ENCODE data around the gene FRYL.

The FRYL gene

DNA sequence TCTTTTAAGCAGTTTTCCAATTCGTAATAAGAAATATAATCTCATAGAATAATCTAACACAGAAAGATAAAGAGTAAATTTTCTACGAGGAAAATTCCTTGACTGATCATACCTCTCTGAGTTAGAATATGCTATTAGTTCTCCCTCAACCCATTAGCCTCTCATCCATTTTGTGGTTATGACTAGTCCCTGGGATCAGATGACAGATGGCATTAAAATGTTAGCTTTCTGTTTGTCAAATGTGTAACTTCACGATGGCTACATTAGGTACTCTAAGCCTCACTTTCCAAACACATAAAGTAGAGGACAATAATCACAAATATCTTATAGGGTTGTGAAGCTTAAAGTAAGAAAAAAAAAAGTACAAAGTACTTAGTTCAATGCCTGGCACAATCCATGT lies 177.9 kb downstream of the FRYL start:
- no peaks in the 10 kb centered on the region for H3K27me3 Mint-ChIP-seq
- intact Hi-C loops (cut with micrococcal nuclease): no loop called here
- H3K36me3 Mint-ChIP-seq (ENCODE audit: low read depth): peaks cover 68% of the 10 kb centered on the region

DNA sequence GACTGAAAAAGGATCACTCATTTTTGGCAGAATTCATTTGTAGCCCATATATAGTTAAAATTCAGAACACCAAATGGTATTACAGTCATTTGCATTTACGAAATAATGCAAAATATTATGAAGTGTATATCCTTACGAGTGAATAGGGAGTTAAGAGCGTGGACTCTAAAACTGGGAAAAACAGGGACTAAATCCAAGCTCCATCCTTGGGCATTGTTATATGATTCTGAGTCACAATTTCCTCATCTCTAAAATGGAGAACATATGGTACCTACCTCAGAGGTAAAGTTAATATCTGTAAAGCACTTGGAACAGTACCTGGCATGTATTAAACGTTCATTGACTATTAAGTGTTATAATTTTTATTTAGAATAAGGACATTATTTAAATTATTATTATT lies 183.7 kb downstream of the FRYL start:
- H3K4me1 Mint-ChIP-seq (ENCODE audit: low read depth): no peaks in the 10 kb centered on the region
- no peak overlapping the region for H3K27ac Mint-ChIP-seq
- H3K27me3 Mint-ChIP-seq: no peaks in the 10 kb centered on the region
- peaks cover 64% of the 10 kb centered on the region for H3K36me3 Mint-ChIP-seq (ENCODE audit: low read depth)
- H3K4me3 Mint-ChIP-seq: no peak overlapping the region
- intact Hi-C loops (cut with micrococcal nuclease): no loop called here
- H3K9me3 Mint-ChIP-seq: no peaks in the 10 kb centered on the region

More for the DNA sequence above, 177.9 kb downstream of the FRYL start:
- H3K4me1 Mint-ChIP-seq (ENCODE audit: low read depth): no peaks in the 10 kb centered on the region
- H3K27ac Mint-ChIP-seq: no peak overlapping the region
- no peaks in the 10 kb centered on the region for H3K9me3 Mint-ChIP-seq
- no peak overlapping the region for H3K4me3 Mint-ChIP-seq

DNA sequence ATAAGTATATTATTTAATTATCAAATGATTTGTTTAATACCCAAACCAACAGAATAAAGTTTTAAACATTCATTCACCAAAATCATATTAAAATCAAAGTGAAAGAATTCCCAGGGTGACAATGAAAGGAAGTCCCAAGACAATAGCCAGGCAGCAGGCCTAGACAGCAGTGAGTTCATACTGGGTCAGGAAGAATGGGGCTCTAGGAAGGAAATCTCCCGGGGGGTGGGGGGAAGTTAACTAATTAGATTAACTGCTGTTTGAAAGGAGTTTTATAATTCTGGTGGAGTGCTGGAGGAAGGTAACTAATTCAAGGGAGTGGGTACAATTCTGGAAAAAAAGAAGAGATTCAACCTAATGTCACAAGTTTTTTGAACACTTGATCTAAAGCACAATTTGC lies 185.9 kb downstream of the FRYL start:
- Mint-ChIP-seq H3K27ac (no peak overlapping the region), H3K27me3 (no peaks in the 10 kb centered on the region), H3K9me3 (no peaks in the 10 kb centered on the region), H3K4me3 (no peak overlapping the region), H3K4me1 (ENCODE audit: low read depth) (peaks cover 4% of the 10 kb centered on the region), H3K36me3 (ENCODE audit: low read depth) (peaks cover 78% of the 10 kb centered on the region)
- intact Hi-C loops (cut with micrococcal nuclease): no loop called here

- H3K4me3 Mint-ChIP-seq: no peak overlapping the region
- peaks cover 17% of the 10 kb centered on the region for H3K4me1 Mint-ChIP-seq (ENCODE audit: low read depth)
- H3K36me3 Mint-ChIP-seq (ENCODE audit: low read depth): peaks cover 78% of the 10 kb centered on the region
- no peak overlapping the region for H3K27ac Mint-ChIP-seq
- intact Hi-C loops (cut with micrococcal nuclease): no loop called here
- no peaks in the 10 kb centered on the region for H3K27me3 Mint-ChIP-seq
- no peaks in the 10 kb centered on the region for H3K9me3 Mint-ChIP-seq
Observed at GRCh38 chr4:48591372-48591771, 188.7 kb downstream of the FRYL start.

DNA sequence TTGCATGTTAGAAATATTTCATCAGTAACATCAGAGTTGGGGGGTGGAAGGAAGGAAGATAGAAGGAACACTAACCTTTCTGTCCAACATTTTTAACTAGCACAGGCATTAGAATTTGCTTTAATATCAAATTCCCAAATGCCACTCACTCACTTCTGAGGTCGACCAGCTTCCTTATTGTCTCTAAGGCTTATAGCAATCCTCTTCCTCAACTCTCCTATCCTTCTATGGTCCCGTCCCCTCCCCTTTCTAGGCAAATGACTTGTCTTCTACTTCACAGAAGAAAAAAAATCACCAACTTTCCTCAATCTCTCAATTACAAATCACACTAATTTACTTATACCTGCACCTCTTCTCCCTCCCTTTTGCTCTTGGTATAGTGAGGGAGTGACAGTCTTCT lies 189.2 kb downstream of the FRYL start:
- peaks cover 17% of the 10 kb centered on the region for H3K4me1 Mint-ChIP-seq (ENCODE audit: low read depth)
- peaks cover 82% of the 10 kb centered on the region for H3K36me3 Mint-ChIP-seq (ENCODE audit: low read depth)

GRCh38 chr4:48589098-48589445 lies 191.0 kb downstream of the FRYL start:
- H3K27ac Mint-ChIP-seq: no peak overlapping the region
- no peak overlapping the region for H3K4me3 Mint-ChIP-seq
- H3K4me1 Mint-ChIP-seq (ENCODE audit: low read depth): peaks cover 17% of the 10 kb centered on the region
- H3K9me3 Mint-ChIP-seq: no peaks in the 10 kb centered on the region
- H3K36me3 Mint-ChIP-seq (ENCODE audit: low read depth): peaks cover 80% of the 10 kb centered on the region
- intact Hi-C loops (cut with micrococcal nuclease): loop anchor here (10.0 kb wide), 1 partner anchor 186 kb away; no protein-coding TSS in a partner anchor
- no peaks in the 10 kb centered on the region for H3K27me3 Mint-ChIP-seq

More for the DNA sequence above, 189.2 kb downstream of the FRYL start:
- Mint-ChIP-seq H3K27me3 (no peaks in the 10 kb centered on the region), H3K27ac (no peak overlapping the region), H3K9me3 (no peaks in the 10 kb centered on the region), H3K4me3 (no peak overlapping the region)
- intact Hi-C loops (cut with micrococcal nuclease): no loop called here

DNA sequence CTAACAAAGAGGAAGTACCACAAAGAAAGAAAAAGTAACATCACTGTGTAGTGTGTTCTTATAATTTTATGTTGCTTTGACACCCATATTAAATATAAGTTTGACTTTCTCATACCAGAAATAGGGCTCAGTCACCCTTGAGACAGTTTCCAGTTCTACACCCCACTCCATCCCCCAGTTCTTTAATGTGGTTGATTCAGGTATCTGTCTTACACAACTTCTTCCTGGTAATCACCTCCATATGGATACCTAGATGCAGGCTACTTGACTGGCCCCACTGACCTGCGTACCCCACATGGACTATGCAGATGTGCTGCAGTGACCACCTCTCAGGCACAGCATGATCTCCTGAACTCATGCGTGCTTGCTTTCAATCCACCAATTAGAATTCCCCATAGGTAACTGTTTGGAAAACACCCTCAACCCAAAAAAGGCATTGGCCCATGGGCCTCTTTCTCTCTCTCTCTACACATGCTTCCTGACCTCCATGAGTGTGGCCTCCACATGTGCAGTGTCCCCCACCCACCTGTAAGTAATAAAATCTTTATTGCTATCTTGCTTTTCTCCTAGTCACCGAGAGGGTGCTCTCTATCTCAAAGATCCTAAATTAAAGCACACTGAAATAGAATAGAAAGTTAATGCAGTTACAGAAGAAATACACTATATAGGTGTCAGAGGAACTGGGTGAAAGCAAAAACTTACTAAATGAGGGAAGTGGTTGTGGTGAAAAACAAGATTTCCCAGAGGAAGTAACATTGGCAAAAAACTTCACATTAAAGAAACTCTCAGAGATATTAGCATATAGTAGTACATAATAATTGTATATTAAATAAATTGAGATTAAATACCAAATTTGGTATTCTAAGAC lies 191.6 kb downstream of the FRYL start:
- intact Hi-C loops (cut with micrococcal nuclease): loop anchor here (10.0 kb wide), 1 partner anchor 186 kb away; no protein-coding TSS in a partner anchor
- Mint-ChIP-seq H3K9me3 (no peaks in the 10 kb centered on the region), H3K4me3 (no peak overlapping the region), H3K27me3 (no peaks in the 10 kb centered on the region), H3K36me3 (ENCODE audit: low read depth) (peaks cover 80% of the 10 kb centered on the region), H3K27ac (peak overlapping the region; percentile 17), H3K4me1 (ENCODE audit: low read depth) (peaks cover 17% of the 10 kb centered on the region)

GRCh38 chr4:48585401-48585800 lies 194.7 kb downstream of the FRYL start:
- no peak overlapping the region for H3K4me3 Mint-ChIP-seq
- H3K27ac Mint-ChIP-seq: no peak overlapping the region
- no peaks in the 10 kb centered on the region for H3K27me3 Mint-ChIP-seq
- peaks cover 81% of the 10 kb centered on the region for H3K36me3 Mint-ChIP-seq (ENCODE audit: low read depth)
- H3K4me1 Mint-ChIP-seq (ENCODE audit: low read depth): peaks cover 17% of the 10 kb centered on the region
- no peaks in the 10 kb centered on the region for H3K9me3 Mint-ChIP-seq
- intact Hi-C loops (cut with micrococcal nuclease): loop anchor here (10.0 kb wide), 1 partner anchor 189 kb away; no protein-coding TSS in a partner anchor

GRCh38 chr4:48578132-48578968 lies 201.7 kb downstream of the FRYL start:
- Mint-ChIP-seq H3K27me3 (no peaks in the 10 kb centered on the region), H3K36me3 (ENCODE audit: low read depth) (peaks cover 50% of the 10 kb centered on the region), H3K4me3 (no peak overlapping the region), H3K9me3 (no peaks in the 10 kb centered on the region), H3K4me1 (ENCODE audit: low read depth) (no peaks in the 10 kb centered on the region), H3K27ac (no peak overlapping the region)
- intact Hi-C loops (cut with micrococcal nuclease): loop anchor here (1.0 kb wide), 1 partner anchor 385 kb away; no protein-coding TSS in a partner anchor

- Mint-ChIP-seq H3K27me3 (no peaks in the 10 kb centered on the region), H3K36me3 (ENCODE audit: low read depth) (peaks cover 46% of the 10 kb centered on the region), H3K4me1 (ENCODE audit: low read depth) (no peaks in the 10 kb centered on the region), H3K27ac (no peak overlapping the region), H3K9me3 (no peaks in the 10 kb centered on the region), H3K4me3 (no peak overlapping the region)
- intact Hi-C loops (cut with micrococcal nuclease): no loop called here
Observed at GRCh38 chr4:48575964-48576363, 204.1 kb downstream of the FRYL start.

- peaks cover 72% of the 10 kb centered on the region for H3K36me3 Mint-ChIP-seq (ENCODE audit: low read depth)
Observed at GRCh38 chr4:48571471-48571870, 208.6 kb downstream of the FRYL start.

DNA sequence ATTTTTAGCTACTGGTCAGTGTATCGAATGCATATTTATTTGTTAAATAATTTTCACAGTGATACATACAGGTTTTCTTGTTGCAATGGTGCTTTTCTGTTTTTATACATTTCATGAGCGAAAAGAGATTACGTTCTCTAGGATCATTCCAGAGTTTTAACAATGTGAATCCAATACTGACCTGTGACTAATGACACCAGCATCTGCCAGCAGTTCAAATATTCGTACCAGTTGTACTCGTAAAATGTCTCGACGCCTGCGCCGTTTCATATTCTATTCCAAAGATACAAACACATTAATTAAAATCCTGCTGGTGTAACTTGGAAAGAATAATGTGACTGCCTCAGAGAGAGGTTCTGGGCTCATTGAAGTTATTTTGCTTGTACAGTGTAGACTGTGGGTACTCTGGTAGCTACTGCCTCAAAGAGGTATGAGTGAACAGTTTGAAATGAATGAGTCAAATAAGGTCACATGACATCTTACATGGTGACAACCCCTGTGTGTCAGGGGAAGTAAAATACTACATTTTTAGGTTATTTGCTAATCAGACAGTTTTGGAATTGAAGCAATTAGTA lies 209.3 kb downstream of the FRYL start:
- intact Hi-C loops (cut with micrococcal nuclease): no loop called here
- Mint-ChIP-seq H3K4me3 (no peak overlapping the region), H3K9me3 (no peaks in the 10 kb centered on the region), H3K27me3 (no peaks in the 10 kb centered on the region), H3K36me3 (ENCODE audit: low read depth) (peaks cover 74% of the 10 kb centered on the region), H3K27ac (no peak overlapping the region), H3K4me1 (ENCODE audit: low read depth) (no peaks in the 10 kb centered on the region)

More at GRCh38 chr4:48571471-48571870, 208.6 kb downstream of the FRYL start:
- intact Hi-C loops (cut with micrococcal nuclease): no loop called here
- Mint-ChIP-seq H3K4me1 (ENCODE audit: low read depth) (no peaks in the 10 kb centered on the region), H3K4me3 (no peak overlapping the region), H3K27me3 (no peaks in the 10 kb centered on the region), H3K9me3 (no peaks in the 10 kb centered on the region), H3K27ac (no peak overlapping the region)

DNA sequence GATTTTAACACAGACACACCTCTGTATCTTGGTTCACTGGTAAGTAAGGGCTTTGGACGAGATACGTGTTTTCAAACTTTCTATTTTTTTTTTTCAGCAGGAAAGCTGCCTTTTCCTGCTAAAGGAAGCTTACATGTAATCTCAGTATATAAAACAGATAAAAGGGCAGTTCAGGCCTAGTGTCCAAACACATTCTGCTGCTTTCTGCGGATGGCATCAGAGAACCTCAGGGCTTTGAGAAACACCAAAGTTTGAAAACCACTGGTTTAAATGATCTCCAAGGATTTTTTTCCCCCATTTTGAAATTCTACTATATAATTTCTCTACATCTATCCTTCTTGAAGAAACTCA lies 214.1 kb downstream of the FRYL start:
- Mint-ChIP-seq H3K36me3 (ENCODE audit: low read depth) (peaks cover 79% of the 10 kb centered on the region), H3K27me3 (no peaks in the 10 kb centered on the region), H3K9me3 (no peaks in the 10 kb centered on the region), H3K27ac (no peak overlapping the region), H3K4me1 (ENCODE audit: low read depth) (no peaks in the 10 kb centered on the region), H3K4me3 (no peak overlapping the region)
- intact Hi-C loops (cut with micrococcal nuclease): loop anchor here (5.0 kb wide), 1 partner anchor 39 kb away; no protein-coding TSS in a partner anchor

Data from dendritic cell treated with granulocyte-macrophage colony-stimulating factor and Interleukin-4, amounts not matched to agents 40 ng/mL and 50 ng/mL, for 4 days (primary cell).